GM23338 (cell line): ENCODE measurements around the gene IKZF3. TPM values are rescaled to one million over a fixed set of nuclear protein-coding genes. Genes with fewer than 3 reads are reported as not detected.

Experiments
- ATAC-seq: fragments of 200-7000 bp; cut with Tn5 transposase; 3 replicates; pipeline ENCODE4 v1.9.1; 2020
- DNase-seq: peaks from one replicate; pipeline ENCODE4 v3.0.0-alpha.2; 2015; ENCODE audit warnings: low spot score
- H2AFZ ChIP-seq: fragments of 200-600 bp; sonication (generic); 2 replicates; pipeline ENCODE4 v1.8.0; 2016; ENCODE audit warnings: antibody characterized with exemption, mild to moderate bottlenecking, moderate library complexity
- H3F3A ChIP-seq: fragments of 200-600 bp; sonication (generic); replicated peaks from 2 replicates; pipeline ENCODE4 v1.8.0; 2017; ENCODE audit warnings: antibody characterized with exemption, mixed run types, low read depth
- H3K27ac ChIP-seq: fragments of 200-600 bp; sonication (generic); 2 replicates; pipeline ENCODE4 v1.6.1; 2016; ENCODE audit warnings: low read depth
- H3K27me3 ChIP-seq: fragments of 200-600 bp; sonication (generic); 2 replicates; pipeline ENCODE4 v1.8.0; 2016; ENCODE audit warnings: mild to moderate bottlenecking, mixed run types, moderate library complexity; ENCODE audit not compliant: insufficient read depth
- H3K36me3 ChIP-seq: fragments of 200-600 bp; sonication (generic); 2 replicates; pipeline ENCODE4 v1.8.0; 2016; ENCODE audit warnings: mild to moderate bottlenecking; ENCODE audit not compliant: insufficient read depth
- H3K4me1 ChIP-seq: fragments of 200-600 bp; sonication (generic); 2 replicates; pipeline ENCODE4 v1.8.0; 2016; ENCODE audit warnings: mild to moderate bottlenecking, moderate library complexity; ENCODE audit not compliant: insufficient read depth
- H3K4me2 ChIP-seq: fragments of 200-600 bp; sonication (generic); 2 replicates; pipeline ENCODE4 v1.7.1; 2017; ENCODE audit warnings: mixed run types
- H3K4me3 ChIP-seq: fragments of 200-600 bp; sonication (generic); 2 replicates; pipeline ENCODE4 v1.6.1; 2016; ENCODE audit warnings: mixed run types
- H3K79me2 ChIP-seq: fragments of 200-600 bp; sonication (generic); replicated peaks from 2 replicates; pipeline ENCODE4 v1.8.0; 2017; ENCODE audit warnings: mild to moderate bottlenecking; ENCODE audit not compliant: insufficient read depth
- H3K9me2 ChIP-seq: fragments of 200-600 bp; sonication (generic); 2 replicates; pipeline ENCODE4 v1.8.0; 2017; ENCODE audit not compliant: insufficient read depth
- H4K20me1 ChIP-seq: fragments of 200-600 bp; sonication (generic); replicated peaks from 2 replicates; pipeline ENCODE4 v1.8.0; 2017; ENCODE audit warnings: mild to moderate bottlenecking; ENCODE audit not compliant: insufficient read depth
- H3K27ac Mint-ChIP-seq: 2 replicates; pipeline ENCODE4 v1.8.0; 2020; ENCODE audit warnings: inconsistent platforms, mild to moderate bottlenecking, moderate library complexity, mixed read lengths
- H3K27me3 Mint-ChIP-seq: 3 replicates; pipeline ENCODE4 v1.8.0; 2022; ENCODE audit warnings: low read depth, mild to moderate bottlenecking, moderate library complexity, mixed read lengths, inconsistent platforms; ENCODE audit not compliant: insufficient read depth, poor library complexity
- H3K36me3 Mint-ChIP-seq: 3 replicates; pipeline ENCODE4 v1.8.0; 2021; ENCODE audit warnings: low read depth, mild to moderate bottlenecking, inconsistent platforms, moderate library complexity, mixed read lengths
- H3K4me1 Mint-ChIP-seq: 3 replicates; pipeline ENCODE4 v1.8.0; 2020; ENCODE audit warnings: mild to moderate bottlenecking, inconsistent platforms, mixed read lengths
- H3K4me3 Mint-ChIP-seq: 3 replicates; pipeline ENCODE4 v1.8.0; 2021; ENCODE audit warnings: moderate library complexity, mild to moderate bottlenecking, inconsistent platforms, mixed read lengths
- H3K9me3 Mint-ChIP-seq: 3 replicates; pipeline ENCODE4 v1.8.0; 2020; ENCODE audit warnings: moderate library complexity, mild to moderate bottlenecking, inconsistent platforms, mixed read lengths
- CREB1 ChIP-seq: fragments of 250-450 bp; sonication (Bioruptor Pico); IDR thresholded peaks from 2 replicates; pipeline ENCODE4 v1.5.0; 2020; ENCODE audit warnings: low read depth, mild to moderate bottlenecking, moderate library complexity
- EZH2 ChIP-seq: fragments of 200-600 bp; sonication (generic); IDR thresholded peaks from one replicate; pipeline ENCODE4 v1.8.0; 2017; ENCODE audit warnings: antibody characterized with exemption, mild to moderate bottlenecking, low read depth; ENCODE audit not compliant: unreplicated experiment
- EZH2phosphoT487 ChIP-seq: fragments of 200-600 bp; sonication (generic); IDR thresholded peaks from one replicate; pipeline ENCODE4 v1.8.1; 2018; ENCODE audit warnings: antibody characterized with exemption; ENCODE audit not compliant: unreplicated experiment
- JUNB ChIP-seq: IDR thresholded peaks from one replicate; pipeline ENCODE4 v1.6.1; 2016; ENCODE audit warnings: antibody characterized with exemption; ENCODE audit not compliant: unreplicated experiment
- NANOG ChIP-seq: IDR thresholded peaks from 2 replicates; pipeline ENCODE4 v1.6.1; 2016; ENCODE audit warnings: antibody characterized with exemption, borderline replicate concordance
- POLR2AphosphoS5 ChIP-seq: IDR thresholded peaks from 2 replicates; pipeline ENCODE4 v1.6.1; 2016; ENCODE audit warnings: antibody characterized with exemption, low read depth
- STAT1 ChIP-seq: IDR thresholded peaks from one replicate; pipeline ENCODE4 v1.6.1; 2016; ENCODE audit warnings: antibody characterized with exemption; ENCODE audit not compliant: unreplicated experiment
- ZNF331 ChIP-seq: fragments of 250-450 bp; sonication (Bioruptor Pico); IDR thresholded peaks from 2 replicates; pipeline ENCODE4 v1.5.0; 2020; ENCODE audit warnings: low read depth, mild to moderate bottlenecking, moderate library complexity
- polyA plus RNA-seq: library from polyadenylated mRNA; unstranded; fragments of >200 nt; fragmentation: Nextera tagmentation; extraction: Ambion mirVana; gene quantifications from 2 replicates; pipeline ENCODE4 v1.2.1, GENCODE V29; 2016
- total RNA-seq: library from RNA; depleted of rRNA; stranded (reverse); fragments of >200 nt; shearing (Covaris generic); gene quantifications from 2 replicates; pipeline ENCODE4 v1.2.3, GENCODE V29; 2014
- TF ChIP-seq, protein P1 (sequence below), 2 experiments: fragments of 200-600 bp in 1 of 2; sonication (generic) in 1 of 2; conservative IDR thresholded peaks; 2 replicates each; pipeline versions ENCODE4 v1.5.1 to v1.6.1; 2016 to 2017; ENCODE audit warnings: antibody characterized with exemption in 2 of 2, low read depth in 2 of 2, mild to moderate bottlenecking in 2 of 2, moderate library complexity in 1 of 2
- TF ChIP-seq, protein P2 (sequence below): IDR thresholded peaks from 2 replicates; pipeline ENCODE4 v1.6.1; 2016; ENCODE audit warnings: antibody characterized with exemption
- TF ChIP-seq, protein P3 (sequence below): IDR thresholded peaks from one replicate; pipeline ENCODE4 v1.6.1; 2018; ENCODE audit warnings: antibody characterized with exemption; ENCODE audit not compliant: unreplicated experiment

IKZF3 gene
- total and polyA plus RNA-seq, 2 experiments from 2014 or later: 0.11 to 0.76 TPM

DNA sequence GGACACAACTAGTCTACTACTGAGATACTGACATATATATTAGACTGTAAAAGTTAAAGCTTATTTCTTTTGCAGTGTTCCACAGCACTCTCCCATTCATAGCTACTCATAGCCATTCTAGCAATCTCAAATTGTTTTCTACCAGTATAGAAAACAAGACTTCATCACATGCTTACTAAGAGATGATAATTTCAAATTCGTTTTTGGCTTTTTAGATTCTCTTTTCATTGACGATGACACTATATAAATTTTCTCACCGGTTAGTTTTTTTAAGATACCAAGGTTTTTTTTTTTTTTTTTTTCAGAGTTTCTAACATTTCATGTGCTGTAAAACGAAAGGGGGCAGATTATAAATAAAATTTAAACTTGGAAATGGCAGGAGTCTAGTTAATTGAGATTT lies 17.9 kb downstream of the IKZF3 start:
- no peak overlapping the region for H3K4me3 ChIP-seq
- H3K27me3 Mint-ChIP-seq: peaks cover 3% of the 10 kb centered on the region
- H3K9me3 Mint-ChIP-seq: no peaks in the 10 kb centered on the region
- H3K27ac ChIP-seq: no peak overlapping the region
- no peaks in the 10 kb centered on the region for H3K79me2 ChIP-seq
- ATAC-seq (no peak), DNase-seq (no peak)
- no peaks in the 10 kb centered on the region for H3K36me3 ChIP-seq
- 0 out of 2 replicates have a peak, but pooled peaks cover 3% of the 10 kb centered on the region for H3K9me2 ChIP-seq
- no peak overlapping the region for H3K27ac Mint-ChIP-seq
- no peaks in the 10 kb centered on the region for H3K27me3 ChIP-seq
- no peaks in the 10 kb centered on the region for H3K4me1 ChIP-seq
- H3K4me3 Mint-ChIP-seq: no peak overlapping the region
- no peaks in the 10 kb centered on the region for H3K4me1 Mint-ChIP-seq
- no peaks in the 10 kb centered on the region for H3K36me3 Mint-ChIP-seq
- no peaks in the 10 kb centered on the region for H3F3A ChIP-seq
- H4K20me1 ChIP-seq: no peaks in the 10 kb centered on the region
- no peak for TF ChIP-seq STAT1
- no peak for TF ChIP-seq EZH2
- TF ChIP-seq POLR2AphosphoS5: no peak
- no peak for TF ChIP-seq JUNB
- TF ChIP-seq EZH2phosphoT487: no peak
- no peak overlapping the region for H3K4me2 ChIP-seq
- no peak overlapping the region for H2AFZ ChIP-seq

- no peaks in the 10 kb centered on the region for H3K4me1 ChIP-seq
- no peak overlapping the region for H3K27ac ChIP-seq
- H3K4me3 Mint-ChIP-seq: no peak overlapping the region
- DNase-seq (no peak), ATAC-seq (no peak)
- H3K27ac Mint-ChIP-seq: no peak overlapping the region
- no peaks in the 10 kb centered on the region for H3K36me3 ChIP-seq
- peaks cover 7% of the 10 kb centered on the region for H3K27me3 Mint-ChIP-seq
- no peaks in the 10 kb centered on the region for H3K4me1 Mint-ChIP-seq
- H2AFZ ChIP-seq: no peak overlapping the region
- H3K36me3 Mint-ChIP-seq: no peaks in the 10 kb centered on the region
- H3K4me3 ChIP-seq: no peak overlapping the region
- 0 out of 2 replicates have a peak, but pooled peaks cover 3% of the 10 kb centered on the region for H3K9me2 ChIP-seq
- no peaks in the 10 kb centered on the region for H3K79me2 ChIP-seq
- H3F3A ChIP-seq: no peaks in the 10 kb centered on the region
- no peak overlapping the region for H3K4me2 ChIP-seq
- H3K9me3 Mint-ChIP-seq: no peaks in the 10 kb centered on the region
- no peaks in the 10 kb centered on the region for H3K27me3 ChIP-seq
- no peaks in the 10 kb centered on the region for H4K20me1 ChIP-seq
- no peak for TF ChIP-seq EZH2
- TF ChIP-seq, protein P1, sequence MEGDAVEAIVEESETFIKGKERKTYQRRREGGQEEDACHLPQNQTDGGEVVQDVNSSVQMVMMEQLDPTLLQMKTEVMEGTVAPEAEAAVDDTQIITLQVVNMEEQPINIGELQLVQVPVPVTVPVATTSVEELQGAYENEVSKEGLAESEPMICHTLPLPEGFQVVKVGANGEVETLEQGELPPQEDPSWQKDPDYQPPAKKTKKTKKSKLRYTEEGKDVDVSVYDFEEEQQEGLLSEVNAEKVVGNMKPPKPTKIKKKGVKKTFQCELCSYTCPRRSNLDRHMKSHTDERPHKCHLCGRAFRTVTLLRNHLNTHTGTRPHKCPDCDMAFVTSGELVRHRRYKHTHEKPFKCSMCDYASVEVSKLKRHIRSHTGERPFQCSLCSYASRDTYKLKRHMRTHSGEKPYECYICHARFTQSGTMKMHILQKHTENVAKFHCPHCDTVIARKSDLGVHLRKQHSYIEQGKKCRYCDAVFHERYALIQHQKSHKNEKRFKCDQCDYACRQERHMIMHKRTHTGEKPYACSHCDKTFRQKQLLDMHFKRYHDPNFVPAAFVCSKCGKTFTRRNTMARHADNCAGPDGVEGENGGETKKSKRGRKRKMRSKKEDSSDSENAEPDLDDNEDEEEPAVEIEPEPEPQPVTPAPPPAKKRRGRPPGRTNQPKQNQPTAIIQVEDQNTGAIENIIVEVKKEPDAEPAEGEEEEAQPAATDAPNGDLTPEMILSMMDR (conservative IDR thresholded peaks at IDR 0.05; ENCODE audit: low read depth in 2 of 2): no peak
- TF ChIP-seq, protein P2, sequence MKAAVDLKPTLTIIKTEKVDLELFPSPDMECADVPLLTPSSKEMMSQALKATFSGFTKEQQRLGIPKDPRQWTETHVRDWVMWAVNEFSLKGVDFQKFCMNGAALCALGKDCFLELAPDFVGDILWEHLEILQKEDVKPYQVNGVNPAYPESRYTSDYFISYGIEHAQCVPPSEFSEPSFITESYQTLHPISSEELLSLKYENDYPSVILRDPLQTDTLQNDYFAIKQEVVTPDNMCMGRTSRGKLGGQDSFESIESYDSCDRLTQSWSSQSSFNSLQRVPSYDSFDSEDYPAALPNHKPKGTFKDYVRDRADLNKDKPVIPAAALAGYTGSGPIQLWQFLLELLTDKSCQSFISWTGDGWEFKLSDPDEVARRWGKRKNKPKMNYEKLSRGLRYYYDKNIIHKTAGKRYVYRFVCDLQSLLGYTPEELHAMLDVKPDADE: no peak
- TF ChIP-seq, protein P3, sequence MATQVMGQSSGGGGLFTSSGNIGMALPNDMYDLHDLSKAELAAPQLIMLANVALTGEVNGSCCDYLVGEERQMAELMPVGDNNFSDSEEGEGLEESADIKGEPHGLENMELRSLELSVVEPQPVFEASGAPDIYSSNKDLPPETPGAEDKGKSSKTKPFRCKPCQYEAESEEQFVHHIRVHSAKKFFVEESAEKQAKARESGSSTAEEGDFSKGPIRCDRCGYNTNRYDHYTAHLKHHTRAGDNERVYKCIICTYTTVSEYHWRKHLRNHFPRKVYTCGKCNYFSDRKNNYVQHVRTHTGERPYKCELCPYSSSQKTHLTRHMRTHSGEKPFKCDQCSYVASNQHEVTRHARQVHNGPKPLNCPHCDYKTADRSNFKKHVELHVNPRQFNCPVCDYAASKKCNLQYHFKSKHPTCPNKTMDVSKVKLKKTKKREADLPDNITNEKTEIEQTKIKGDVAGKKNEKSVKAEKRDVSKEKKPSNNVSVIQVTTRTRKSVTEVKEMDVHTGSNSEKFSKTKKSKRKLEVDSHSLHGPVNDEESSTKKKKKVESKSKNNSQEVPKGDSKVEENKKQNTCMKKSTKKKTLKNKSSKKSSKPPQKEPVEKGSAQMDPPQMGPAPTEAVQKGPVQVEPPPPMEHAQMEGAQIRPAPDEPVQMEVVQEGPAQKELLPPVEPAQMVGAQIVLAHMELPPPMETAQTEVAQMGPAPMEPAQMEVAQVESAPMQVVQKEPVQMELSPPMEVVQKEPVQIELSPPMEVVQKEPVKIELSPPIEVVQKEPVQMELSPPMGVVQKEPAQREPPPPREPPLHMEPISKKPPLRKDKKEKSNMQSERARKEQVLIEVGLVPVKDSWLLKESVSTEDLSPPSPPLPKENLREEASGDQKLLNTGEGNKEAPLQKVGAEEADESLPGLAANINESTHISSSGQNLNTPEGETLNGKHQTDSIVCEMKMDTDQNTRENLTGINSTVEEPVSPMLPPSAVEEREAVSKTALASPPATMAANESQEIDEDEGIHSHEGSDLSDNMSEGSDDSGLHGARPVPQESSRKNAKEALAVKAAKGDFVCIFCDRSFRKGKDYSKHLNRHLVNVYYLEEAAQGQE: no peak
- no peak for TF ChIP-seq NANOG
- TF ChIP-seq CREB1 (CRISPR knock-in tag): no peak
- no peak for TF ChIP-seq ZNF331 (CRISPR knock-in tag)
These were observed 18.9 kb downstream of the IKZF3 start for GRCh38 chr17:39845052-39845846.
